Spleen (tissue), 11 donors: ENCODE results near the gene KCND3. TPM values are rescaled to one million over a fixed set of nuclear protein-coding genes. Genes with fewer than 3 reads are reported as not detected.

ENCODE experiments used
- DNase-seq: peaks from one replicate; pipeline ENCODE4 v3.0.0-alpha.2; 2020
- H3K27ac ChIP-seq, 8 donors: fragments of 200-600 bp; sonication (generic) in 7 of 8; 1 replicate in 4 of 8; 2 replicates in 4 of 8; pipeline versions ENCODE4 v1.5.0 to v1.8.0; 2016 to 2021; ENCODE audit warnings: inconsistent platforms in 4 of 8, mild to moderate bottlenecking in 4 of 8, moderate library complexity in 1 of 8
- H3K27me3 ChIP-seq, 7 donors: fragments of 200-600 bp; sonication (generic) in 6 of 7; replicated peaks in 1 of 7; 1 replicate in 4 of 7; 2 replicates in 3 of 7; pipeline versions ENCODE4 v1.5.0 to v1.8.0; 2016 to 2021; ENCODE audit warnings: inconsistent platforms in 3 of 7, mild to moderate bottlenecking in 1 of 7
- H3K36me3 ChIP-seq, 6 donors: fragments of 200-600 bp; sonication (generic) in 5 of 6; 1 replicate in 4 of 6; 2 replicates in 2 of 6; pipeline versions ENCODE4 v1.5.0 to v1.8.0; 2016 to 2021; ENCODE audit warnings: inconsistent platforms in 2 of 6
- H3K4me1 ChIP-seq, 6 donors: fragments of 200-600 bp; sonication (generic) in 5 of 6; 1 replicate in 3 of 6; 2 replicates in 3 of 6; pipeline versions ENCODE4 v1.5.0 to v1.8.0; 2016 to 2021; ENCODE audit warnings: inconsistent platforms in 3 of 6
- H3K4me3 ChIP-seq, 8 donors: fragments of 200-600 bp; sonication (generic) in 7 of 8; 1 replicate in 4 of 8; 2 replicates in 4 of 8; pipeline versions ENCODE4 v1.5.0 to v1.8.0; 2016 to 2021; ENCODE audit warnings: inconsistent platforms in 4 of 8, mild to moderate bottlenecking in 4 of 8, moderate library complexity in 2 of 8
- H3K9me3 ChIP-seq, 8 donors: fragments of 200-600 bp; sonication (generic) in 7 of 8; 1 replicate in 4 of 8; 2 replicates in 4 of 8; pipeline versions ENCODE4 v1.5.0 to v1.8.0; 2016 to 2021; ENCODE audit warnings: inconsistent platforms in 4 of 8
- CTCF ChIP-seq, 11 experiments: fragments of 200-600 bp in 7 of 11; fragments of 450-650 bp in 4 of 11; sonication (generic) in 4 of 11; IDR thresholded peaks in 8 of 11; conservative IDR thresholded peaks in 3 of 11; 1 replicate in 7 of 11; 2 replicates in 4 of 11; pipeline versions ENCODE4 v1.4.0 to v1.8.0; 2016 to 2021; ENCODE audit warnings: antibody characterized with exemption in 11 of 11, inconsistent platforms in 4 of 11, mild to moderate bottlenecking in 1 of 11
- POLR2A ChIP-seq, 3 donors: fragments of 450-650 bp; IDR thresholded peaks; one replicate each; pipeline ENCODE4 v1.5.1; 2017; ENCODE audit warnings: antibody characterized with exemption in 3 of 3, mild to moderate bottlenecking in 1 of 3
- POLR2AphosphoS5 ChIP-seq, 3 donors: sonication (generic); formaldehyde crosslinking; IDR thresholded peaks; one replicate each; pipeline ENCODE4 v1.5.1; 2017; ENCODE audit warnings: antibody characterized with exemption in 3 of 3
- WGBS, 5 donors: extraction: QIAGEN DNeasy Blood & Tissue Kit in 3 of 5; methylation state at CpG; one replicate each; pipeline versions ENCODE4 v1.1.5 to v1.1.7; 2013 to 2018; 5-methylcytosine and 5-hydroxymethylcytosine counted together
- intact Hi-C: fragments of 100-400 bp; cut with DNase I; formaldehyde crosslinking; loops from one replicate; pipeline ENCODE4 v1.15.0; 2023; ENCODE audit warnings: low total_unique reads
- polyA plus RNA-seq, 3 donors: library from polyadenylated mRNA; stranded (reverse); fragments of 200-250 nt; gene quantifications; one replicate each; pipeline ENCODE4 v1.2.1, GENCODE V29; 2013
- total RNA-seq, 7 donors: library from RNA; depleted of rRNA in 3 of 7; stranded (reverse); fragments of >200 nt in 3 of 7; fragmentation: NEBNext Ultra II Directional in 4 of 7; extraction: Animal tissue kit (Norgen Biotek cat#: 25700) in 4 of 7; gene quantifications; one replicate each; pipeline versions ENCODE4 v1.1.0 to v1.2.1, GENCODE V29; 2016 to 2021
- donor health status: healthy with polysubstance abuse.
- donor health status: DM: no; HTN: no; CAD: no; lungs with moderate emphysema.
- donor health status: DM: no; HTN: no; CAD: no.
- donor health status: Bipolar disorder and iron deficiency.
- donor health status: healthy.
- donor health status: DM: no; HTN: no; CAD: no.
- donor health status: DM: yes; HTN: yes; CAD: no.

Gene KCND3
- total and polyA plus RNA-seq, 10 donors = 0.67 to 14.2 (median 8.6) TPM

- intact Hi-C loops = no loop called here
- Histone ChIP-seq H3K4me1 (no peaks in the 10 kb centered on the region), H3K36me3 (no peaks in the 10 kb centered on the region), H3K27ac (no peak overlapping the region), H3K9me3 (no peaks in the 10 kb centered on the region), H3K4me3 (no peak overlapping the region), H3K27me3 (peaks cover 0 to 6% (median 0%) of the 10 kb centered on the region in 7 donors)
- no peak for DNase-seq
- WGBS, 5 donors = 66 to 76% (median 70%) methylated on average over 7 of the region's 7 CpGs
- TF ChIP-seq CTCF (IDR thresholded peaks at IDR 0.05 in 8 of 11, conservative IDR thresholded peaks at IDR 0.05 in 3 of 11) = no peak
- TF ChIP-seq POLR2AphosphoS5 (IDR thresholded peaks at IDR 0.05) = no peak
- no peak for TF ChIP-seq POLR2A (IDR thresholded peaks at IDR 0.05)
Measured at GRCh38 chr1:112006416-112007025, 17.1 kb upstream of the KCND3 start.

GRCh38 chr1:112004076-112004475 lies 14.6 kb upstream of the KCND3 start:
- no peak for DNase-seq
- intact Hi-C loops = no loop called here
- WGBS, 5 donors = 65 to 93% (median 80%) methylated on average over 2 of the region's 2 CpGs
- no peak overlapping the region for H3K4me3 ChIP-seq
- TF ChIP-seq POLR2A (IDR thresholded peaks at IDR 0.05) (no peak), POLR2AphosphoS5 (IDR thresholded peaks at IDR 0.05) (no peak), CTCF (IDR thresholded peaks at IDR 0.05 in 8 of 11, conservative IDR thresholded peaks at IDR 0.05 in 3 of 11) (no peak)
- H3K27ac ChIP-seq = no peak overlapping the region
- H3K27me3 ChIP-seq = peaks cover 0 to 7% (median 0%) of the 10 kb centered on the region in 7 donors
- no peaks in the 10 kb centered on the region for H3K36me3 ChIP-seq
- no peaks in the 10 kb centered on the region for H3K9me3 ChIP-seq
- no peaks in the 10 kb centered on the region for H3K4me1 ChIP-seq

GRCh38 chr1:112002514-112002913 lies 13.0 kb upstream of the KCND3 start:
- Histone ChIP-seq H3K36me3 (no peaks in the 10 kb centered on the region), H3K9me3 (no peaks in the 10 kb centered on the region), H3K4me3 (no peak overlapping the region), H3K27ac (no peak overlapping the region), H3K4me1 (no peaks in the 10 kb centered on the region), H3K27me3 (peaks cover 0 to 10% (median 0%) of the 10 kb centered on the region in 7 donors)
- intact Hi-C loops = no loop called here
- 62 to 74% (median 71%) methylated on average over 4 of the region's 4 CpGs for WGBS, 5 donors
- no peak for DNase-seq
- TF ChIP-seq CTCF (IDR thresholded peaks at IDR 0.05 in 8 of 11, conservative IDR thresholded peaks at IDR 0.05 in 3 of 11) = no peak
- no peak for TF ChIP-seq POLR2AphosphoS5 (IDR thresholded peaks at IDR 0.05)
- TF ChIP-seq POLR2A (IDR thresholded peaks at IDR 0.05) = no peak

GRCh38 chr1:112001436-112001835 lies 12.0 kb upstream of the KCND3 start:
- H3K4me3 ChIP-seq = no peak overlapping the region
- H3K9me3 ChIP-seq = no peaks in the 10 kb centered on the region
- H3K4me1 ChIP-seq = no peaks in the 10 kb centered on the region
- DNase-seq = no peak
- TF ChIP-seq POLR2AphosphoS5 (IDR thresholded peaks at IDR 0.05) (no peak), CTCF (IDR thresholded peaks at IDR 0.05 in 8 of 11, conservative IDR thresholded peaks at IDR 0.05 in 3 of 11) (no peak), POLR2A (IDR thresholded peaks at IDR 0.05) (no peak)
- H3K36me3 ChIP-seq = no peaks in the 10 kb centered on the region
- peaks cover 0 to 12% (median 0%) of the 10 kb centered on the region in 7 donors for H3K27me3 ChIP-seq
- intact Hi-C loops = no loop called here
- 75 to 86% (median 77%) methylated on average over 2 of the region's 2 CpGs for WGBS, 5 donors
- H3K27ac ChIP-seq = no peak overlapping the region
